GM23248 (cell line): ENCODE measurements around the gene COL18A1.

Experiments
- EZH2 ChIP-seq: fragments of 200-600 bp; sonication (generic); IDR thresholded peaks from 2 replicates; pipeline ENCODE4 v1.6.1; 2018; ENCODE audit warnings: antibody characterized with exemption, mild to moderate bottlenecking; ENCODE audit not compliant: insufficient read depth, poor library complexity, severe bottlenecking
- EZH2phosphoT487 ChIP-seq: fragments of 200-600 bp; sonication (generic); IDR thresholded peaks from 2 replicates; pipeline ENCODE4 v1.6.1; 2018; ENCODE audit warnings: antibody characterized with exemption, moderate library complexity, mild to moderate bottlenecking, low read depth; ENCODE audit not compliant: insufficient read depth

GRCh38 chr21:45386336-45386727 is 18.6 kb upstream of the COL18A1 start:
- TF ChIP-seq EZH2, result no peak
- no peak for TF ChIP-seq EZH2phosphoT487
